ENCODE measurements around the gene CLEC6A.
"Not testable (repeated sequence)": the region's sequence is repeated elsewhere in the genome, so short reads cannot be mapped to it uniquely, and the experiment has no call there.

The CLEC6A gene

DNA sequence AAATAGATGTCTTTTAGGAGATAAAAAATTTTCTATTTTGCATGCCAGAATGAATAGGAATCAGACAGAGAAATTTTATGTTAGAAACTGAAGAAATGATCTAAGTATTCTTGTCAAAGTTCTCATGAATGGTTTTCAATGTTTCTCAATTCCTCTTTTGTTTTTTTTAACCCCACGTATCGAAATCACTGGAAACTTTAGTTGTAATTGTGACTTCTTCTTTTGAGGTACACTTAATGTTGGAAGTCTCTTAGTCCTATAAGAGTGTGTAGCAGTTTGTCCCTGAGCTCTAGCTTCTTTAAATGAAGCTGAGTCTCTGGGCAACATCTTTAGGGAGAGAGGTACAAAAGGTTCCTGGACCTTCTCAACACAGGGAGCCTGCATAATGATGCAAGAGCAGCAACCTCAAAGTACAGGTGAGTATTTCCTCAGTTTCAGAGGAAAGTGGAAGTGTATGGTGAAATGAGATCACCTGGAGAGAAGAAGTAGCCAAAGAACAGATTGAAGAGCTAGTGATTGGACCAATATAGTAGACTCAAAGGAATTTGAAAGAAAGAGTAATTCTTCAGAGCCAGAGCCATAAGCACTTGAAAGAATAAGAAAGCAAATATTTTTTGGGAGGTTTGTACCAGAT, at the start of gene CLEC6A:
Gene CLEC6A (plus strand): TSS at position 236 of the 634 bp plus-strand sequence. CDS start 150 bp downstream, at position 386.
- DNase-seq (ENCODE audit: low spot score) = no peak

DNA sequence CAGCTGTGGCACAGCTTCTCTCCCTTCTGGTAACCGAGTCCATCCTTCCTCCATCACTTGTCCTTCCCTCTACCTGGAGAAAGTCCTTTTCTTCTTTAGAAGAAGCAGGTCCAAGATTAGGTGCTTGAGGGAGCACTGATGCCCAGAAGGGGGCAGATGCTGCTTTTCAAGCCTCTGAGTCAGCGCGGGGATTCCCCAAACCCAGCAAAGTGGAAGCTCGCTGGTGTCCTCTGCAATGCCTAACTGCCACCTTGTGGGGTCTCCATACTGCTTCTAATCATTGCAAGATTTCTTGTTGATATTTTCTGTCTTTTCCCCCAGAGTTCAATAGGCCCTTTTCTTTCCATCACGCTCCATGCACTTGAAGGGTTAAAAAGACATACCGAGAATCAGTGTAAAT, 36.2 kb upstream of the CLEC6A start:
- not testable (repeated sequence) for DNase-seq (ENCODE audit: low spot score)

DNA sequence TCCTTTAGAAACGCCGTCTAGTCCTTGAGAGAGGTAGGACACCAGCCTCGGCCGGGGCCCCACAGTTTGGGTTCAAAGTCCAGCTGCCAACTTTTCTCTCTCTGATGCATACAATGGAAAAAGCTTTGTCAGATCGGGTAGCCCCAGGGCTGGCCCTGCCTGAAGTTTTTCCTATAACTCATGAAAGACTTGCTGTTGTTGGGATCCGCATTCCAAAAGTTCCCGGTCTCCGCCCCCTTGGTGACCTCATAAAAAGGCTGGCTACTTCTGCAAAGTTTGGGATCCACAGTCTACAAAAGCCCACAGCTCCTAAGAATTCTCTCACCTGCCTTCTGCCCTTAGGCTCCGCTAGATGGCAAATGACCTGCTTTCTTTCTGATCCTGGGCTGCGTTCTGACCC, 35.3 kb upstream of the CLEC6A start:
- no peak for DNase-seq (ENCODE audit: low spot score)

DNA sequence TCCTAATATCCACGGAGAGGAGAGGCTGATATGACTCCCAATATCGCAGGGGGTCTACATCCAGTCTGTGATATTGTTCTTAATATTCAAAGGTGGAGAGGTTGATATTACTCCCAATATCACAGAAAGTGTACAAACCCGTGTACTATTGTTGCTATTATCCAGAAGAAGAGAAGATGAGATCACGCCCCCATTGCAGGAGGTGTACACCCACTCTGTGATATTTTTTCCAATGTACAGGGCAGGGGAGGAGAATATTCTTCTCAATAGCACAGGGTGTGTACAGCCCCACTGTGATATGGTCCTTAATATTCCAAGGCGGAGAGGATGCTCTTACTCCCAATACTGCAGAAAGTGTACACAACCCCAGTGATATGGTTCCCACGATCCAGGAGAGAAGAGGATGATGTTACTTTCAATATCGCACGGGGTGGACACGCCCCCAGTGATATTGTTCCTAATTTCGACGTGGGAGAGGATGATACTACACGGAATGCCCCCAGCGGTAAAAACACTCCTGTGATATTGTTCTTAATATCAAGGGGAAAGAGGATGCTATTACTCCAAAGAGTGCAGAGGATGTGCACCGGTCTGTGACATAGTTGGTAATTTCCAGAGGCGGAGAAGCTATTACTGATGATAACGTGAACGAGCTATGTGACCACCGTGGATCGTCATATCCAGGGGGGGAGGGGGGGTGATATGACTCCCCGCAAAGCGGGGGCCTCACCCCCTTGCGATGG, 11.1 kb upstream of the CLEC6A start:
- not testable (repeated sequence) for DNase-seq (ENCODE audit: low spot score)

DNA sequence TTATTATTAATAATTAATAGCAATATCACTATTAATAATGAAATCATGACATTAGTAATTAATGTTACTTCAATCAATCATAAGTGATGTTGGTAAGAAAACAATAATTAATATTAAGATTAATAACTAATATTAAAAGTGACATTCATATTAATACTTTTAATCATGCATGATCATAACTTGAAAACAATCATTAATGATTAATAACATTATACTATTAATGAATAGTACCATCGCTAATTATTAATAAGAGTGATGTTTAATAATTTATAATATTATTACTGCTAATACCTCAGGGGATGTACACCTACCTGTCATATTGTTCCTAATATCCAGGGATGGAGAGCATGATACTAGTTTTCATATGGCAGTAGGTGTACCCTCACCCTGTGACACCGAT, 10.0 kb upstream of the CLEC6A start:
- no peak for DNase-seq (ENCODE audit: low spot score)

DNA sequence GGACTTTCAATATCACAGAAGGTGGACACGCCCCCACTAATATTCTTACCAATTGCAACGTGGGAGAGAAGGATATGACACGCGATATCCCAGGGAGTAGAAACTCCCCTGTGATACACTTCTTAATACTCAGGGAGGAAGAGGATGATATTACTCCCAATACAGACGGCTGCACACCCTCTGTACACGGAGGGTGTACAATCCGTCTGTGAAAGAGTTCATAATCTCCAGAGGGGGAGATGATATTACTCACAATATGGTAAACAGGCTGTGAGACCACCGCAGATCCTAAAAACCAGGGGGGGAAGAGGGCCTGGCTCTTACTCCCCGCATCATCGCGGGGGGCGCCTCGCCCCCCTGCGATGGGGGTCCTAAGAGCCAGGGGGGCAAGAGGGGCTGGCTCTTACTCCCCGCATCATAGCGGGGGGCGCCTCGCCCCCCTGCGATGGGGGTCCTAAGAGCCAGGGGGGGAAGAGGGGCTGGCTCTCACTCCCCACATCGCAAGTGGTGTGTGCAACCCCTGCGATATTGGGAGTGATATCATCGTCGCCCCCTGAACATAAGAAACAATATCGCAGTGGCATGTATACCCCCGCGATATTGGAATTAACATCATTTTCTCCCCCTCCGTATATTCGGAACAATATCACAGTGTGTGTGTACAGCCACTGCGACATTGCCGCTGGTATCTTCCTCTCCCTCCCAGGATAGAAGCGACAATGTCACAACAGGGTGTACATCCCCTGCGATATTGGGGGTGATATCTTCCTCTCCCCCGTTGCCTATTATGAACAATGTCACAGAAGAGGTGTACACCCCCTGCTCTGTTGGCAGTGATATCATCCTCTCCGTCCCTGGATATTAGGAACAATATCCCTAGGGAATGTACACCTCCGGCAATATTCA, 8.9 kb upstream of the CLEC6A start:
- DNase-seq (ENCODE audit: low spot score) = no peak

DNA sequence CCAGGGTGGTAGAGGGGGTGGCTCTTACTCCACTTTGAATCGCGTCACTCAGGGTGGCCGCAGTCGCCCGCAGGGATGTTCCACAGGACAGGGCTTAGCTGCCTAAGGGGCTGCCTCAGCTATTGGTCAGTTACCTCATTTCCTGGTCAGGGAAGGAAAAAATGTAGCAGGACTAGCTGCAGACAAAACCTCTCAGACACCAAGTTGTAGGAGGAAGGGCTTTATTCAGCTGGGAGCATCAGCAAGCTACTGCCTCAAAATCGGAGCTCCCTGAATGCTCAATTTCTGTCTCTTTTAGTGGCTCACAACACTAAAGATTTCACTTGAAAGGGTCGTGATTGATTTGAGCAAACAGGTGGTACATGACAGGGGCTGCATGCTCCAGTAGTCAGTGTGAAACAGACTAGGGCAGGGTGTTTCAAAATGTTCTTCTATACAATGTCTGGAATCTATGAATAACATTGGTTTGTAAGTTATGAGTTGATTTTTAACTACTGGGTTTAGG, 6.4 kb upstream of the CLEC6A start:
- DNase-seq (ENCODE audit: low spot score) = no peak

DNA sequence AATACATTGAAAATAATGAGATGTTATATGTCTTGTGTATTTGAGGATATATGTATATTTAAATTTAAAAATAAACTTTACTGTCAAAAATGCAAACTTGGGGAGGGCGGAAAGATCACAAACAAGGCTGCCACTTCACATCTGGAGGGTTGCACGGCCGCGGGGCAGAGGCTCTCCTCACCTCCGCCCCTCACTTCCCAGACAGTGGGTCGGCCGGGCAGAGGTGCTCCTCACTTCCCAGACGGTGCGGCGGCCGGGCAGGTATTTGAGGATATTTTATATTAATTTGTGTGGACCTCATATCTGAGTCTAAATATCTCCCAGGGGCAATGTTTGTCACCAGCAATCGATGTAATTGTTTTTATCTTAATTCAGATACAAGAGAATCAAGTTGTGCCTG, 3.7 kb upstream of the CLEC6A start:
- no peak for DNase-seq (ENCODE audit: low spot score)

DNA sequence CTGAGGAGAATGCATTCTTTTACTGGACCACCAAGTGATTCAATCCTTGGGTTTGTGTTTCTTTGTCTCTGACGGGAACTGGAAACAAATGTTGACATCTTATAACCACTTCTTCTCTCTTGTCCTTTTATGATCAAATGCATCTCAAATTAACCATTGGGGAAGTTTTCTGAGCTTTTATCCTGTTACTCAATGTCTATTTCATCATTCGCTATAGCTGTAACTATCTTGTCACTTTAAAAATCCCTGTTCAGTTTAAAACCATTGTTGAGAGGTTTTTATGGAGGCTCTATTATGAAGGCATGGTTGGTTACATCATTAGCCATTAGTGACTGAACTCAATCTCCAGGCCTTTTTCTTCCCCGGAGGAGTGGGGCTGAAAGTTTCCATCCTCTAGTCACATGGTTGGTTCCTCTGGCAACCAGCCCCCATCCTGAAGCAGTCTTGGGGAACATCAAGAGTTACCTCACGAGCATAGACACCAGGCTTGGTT, 2.7 kb upstream of the CLEC6A start:
- no peak for DNase-seq (ENCODE audit: low spot score)

DNA sequence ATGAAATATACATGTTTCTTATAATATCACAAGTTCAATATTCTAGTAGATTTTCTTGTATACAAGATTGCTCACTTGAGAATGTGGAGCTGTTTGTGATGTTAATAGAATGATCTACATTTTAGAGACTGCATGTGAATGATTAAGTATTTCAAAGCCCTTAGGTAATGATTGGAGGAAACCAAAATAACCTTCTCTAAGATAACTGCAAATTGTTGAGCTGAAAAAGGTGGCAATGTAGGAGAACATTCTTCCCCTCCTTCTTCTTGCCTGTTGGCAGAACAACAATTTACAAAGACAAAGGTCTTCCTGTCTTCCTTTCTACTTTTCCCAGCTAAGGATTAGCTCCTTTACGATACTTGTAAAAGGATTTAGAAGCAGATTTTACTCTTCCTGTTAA, 2.0 kb upstream of the CLEC6A start:
- DNase-seq (ENCODE audit: low spot score) = no peak

DNA sequence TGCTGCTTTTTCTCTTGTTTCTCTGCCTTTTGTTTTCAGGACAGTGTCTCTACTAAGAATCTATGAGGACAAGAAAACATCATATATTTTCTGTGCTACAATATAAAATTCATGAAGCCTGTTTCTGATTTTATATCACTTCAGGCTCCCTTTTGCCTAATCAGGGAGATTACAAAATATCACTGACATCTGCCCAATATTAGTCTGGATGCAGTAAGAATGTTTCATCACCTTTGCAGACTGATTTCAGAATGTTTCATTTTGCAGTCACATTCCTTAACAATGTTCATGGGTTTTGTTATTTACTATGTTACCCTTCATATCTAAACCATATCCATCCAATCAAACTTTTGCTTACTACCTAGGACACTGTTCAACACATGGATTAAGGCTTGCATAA, 491 bp upstream of the CLEC6A start:
- DNase-seq (ENCODE audit: low spot score) = no peak

DNA sequence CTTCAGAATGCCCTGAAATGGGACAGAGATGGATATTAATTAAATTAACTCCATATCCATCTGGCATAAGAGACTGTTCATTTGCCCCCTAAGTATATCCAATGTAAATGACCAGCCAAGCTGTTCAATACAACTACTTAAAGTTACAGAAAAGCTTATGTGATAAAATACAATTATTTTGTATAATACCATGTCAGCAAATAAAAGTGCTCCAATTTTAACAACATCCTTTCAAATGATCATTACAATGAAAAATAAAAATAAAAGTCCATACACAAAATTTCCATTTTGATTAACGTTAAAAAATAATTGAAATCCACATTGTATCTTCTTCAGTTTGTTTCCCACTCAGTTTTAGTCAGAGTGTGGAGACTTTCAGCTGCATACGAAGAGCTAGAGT, 5.7 kb downstream of the CLEC6A start:
- DNase-seq (ENCODE audit: low spot score) = no peak

DNA sequence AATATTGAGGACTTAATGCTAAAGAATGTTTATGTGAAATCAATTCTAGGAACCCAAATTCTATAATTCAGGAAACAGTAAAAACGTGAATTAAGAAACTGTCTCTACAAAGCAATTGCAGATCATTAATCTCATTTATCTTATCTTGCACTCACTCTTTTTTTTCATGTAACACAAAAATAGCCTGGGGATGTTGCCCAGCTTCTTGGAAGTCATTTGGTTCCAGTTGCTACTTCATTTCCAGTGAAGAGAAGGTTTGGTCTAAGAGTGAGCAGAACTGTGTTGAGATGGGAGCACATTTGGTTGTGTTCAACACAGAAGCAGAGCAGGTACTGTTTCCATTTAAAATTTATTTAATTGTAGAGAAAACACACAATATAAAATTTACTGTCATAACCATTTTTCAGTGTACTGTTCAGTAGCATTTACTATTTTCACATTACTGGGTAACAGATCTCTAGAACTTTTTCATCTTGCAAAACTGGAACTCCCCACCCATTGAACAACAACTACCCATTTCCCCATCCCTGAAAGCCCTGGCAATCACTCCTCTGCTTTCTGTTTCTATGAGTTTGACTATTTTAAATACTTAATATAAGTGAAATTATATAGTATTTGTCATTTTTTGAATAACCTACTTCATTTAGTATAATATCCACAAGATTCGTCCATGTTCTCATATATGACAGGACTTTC, 9.7 kb downstream of the CLEC6A start:
- DNase-seq (ENCODE audit: low spot score) = no peak

DNA sequence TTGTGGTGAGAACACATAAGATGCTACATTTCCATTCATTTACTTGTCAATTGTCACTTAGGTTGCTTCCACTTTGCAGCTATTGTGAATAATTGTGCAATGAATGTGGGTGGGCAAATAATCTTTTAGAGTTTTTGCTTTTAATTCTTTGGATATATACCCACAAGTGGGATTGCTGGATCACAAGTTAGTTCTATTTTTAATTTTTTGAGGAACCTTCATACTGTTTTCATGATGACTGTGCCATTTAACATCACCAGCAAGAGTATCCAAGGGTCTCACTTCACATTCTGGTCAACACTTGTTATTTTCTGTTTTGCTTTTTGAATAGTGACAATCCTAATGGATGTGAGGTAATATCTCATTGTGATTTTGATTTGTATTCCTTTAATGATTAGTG, 10.5 kb downstream of the CLEC6A start:
- DNase-seq (ENCODE audit: low spot score) = no peak

DNA sequence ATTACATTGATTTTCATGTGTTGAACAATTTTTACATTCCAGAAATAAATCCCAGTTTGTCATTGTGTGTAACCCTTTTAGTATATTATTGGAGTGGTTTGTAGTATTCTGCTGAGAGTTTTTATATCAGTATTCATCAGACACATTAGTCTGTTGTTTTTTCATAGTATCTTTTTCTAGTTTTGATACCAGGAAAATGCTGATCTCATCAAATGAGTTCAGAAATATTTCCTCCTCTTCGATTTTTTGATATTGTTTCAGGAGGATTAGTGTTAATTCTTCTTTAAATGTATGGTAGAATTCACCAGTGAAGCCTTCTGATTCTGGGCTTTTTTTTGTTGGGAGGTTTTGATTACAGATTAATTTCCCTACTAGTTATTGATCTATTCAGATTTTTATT, 15.3 kb downstream of the CLEC6A start:
- no peak for DNase-seq (ENCODE audit: low spot score)

DNA sequence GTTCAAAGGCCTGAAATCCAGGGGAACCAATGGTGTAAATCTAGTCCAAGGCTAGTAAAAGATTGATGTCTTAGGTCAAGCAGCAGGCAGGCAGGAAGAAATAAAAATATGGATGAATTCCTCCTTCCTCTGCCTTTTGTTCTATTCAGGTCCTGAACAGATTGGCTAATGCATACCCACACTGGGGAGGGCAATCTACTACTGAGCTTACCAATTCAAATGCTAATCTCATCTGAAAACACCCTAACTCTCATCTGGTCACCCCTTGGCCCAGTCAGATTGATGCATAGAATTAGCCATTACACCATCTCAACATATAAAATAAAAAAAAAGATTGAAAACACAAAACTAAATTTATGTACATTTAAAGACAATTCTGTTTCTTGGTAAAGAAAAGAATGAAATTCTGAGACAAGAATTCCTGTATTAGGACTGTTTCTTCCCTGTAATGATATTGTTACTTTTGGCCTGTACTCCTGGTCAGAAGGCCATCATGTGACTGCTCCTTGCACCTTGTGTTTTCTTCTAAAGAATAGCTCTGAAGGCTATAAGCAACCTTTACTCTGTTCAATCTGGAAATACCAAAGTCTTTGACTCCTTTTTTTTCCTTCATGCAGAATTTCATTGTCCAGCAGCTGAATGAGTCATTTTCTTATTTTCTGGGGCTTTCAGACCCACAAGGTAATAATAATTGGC, 19.9 kb downstream of the CLEC6A start:
- DNase-seq (ENCODE audit: low spot score) = no peak

DNA sequence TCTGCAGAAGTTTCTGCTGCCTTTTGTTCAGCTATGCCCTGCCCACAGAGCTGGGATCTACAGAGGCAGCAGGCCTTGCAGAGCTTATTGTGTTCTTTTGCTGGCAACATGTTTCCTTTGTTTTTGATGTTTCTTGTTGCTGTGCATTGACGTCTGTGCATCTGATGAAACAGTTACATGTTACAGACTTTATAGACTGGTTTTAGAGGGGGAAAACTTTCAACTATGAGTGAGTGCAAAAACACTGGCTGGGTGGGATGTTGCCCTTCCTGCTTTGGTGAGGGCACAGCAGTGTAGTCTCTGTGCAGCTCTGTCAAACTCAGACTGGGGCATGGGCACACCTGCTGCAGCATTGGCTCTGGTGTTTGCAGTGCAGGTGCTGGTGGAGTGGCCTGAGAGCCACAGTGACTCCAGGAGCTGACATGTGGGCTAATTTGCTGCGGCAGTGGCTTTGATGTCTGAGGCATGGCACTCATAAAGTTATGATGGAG, 26.9 kb downstream of the CLEC6A start:
- DNase-seq (ENCODE audit: low spot score) = no peak

DNA sequence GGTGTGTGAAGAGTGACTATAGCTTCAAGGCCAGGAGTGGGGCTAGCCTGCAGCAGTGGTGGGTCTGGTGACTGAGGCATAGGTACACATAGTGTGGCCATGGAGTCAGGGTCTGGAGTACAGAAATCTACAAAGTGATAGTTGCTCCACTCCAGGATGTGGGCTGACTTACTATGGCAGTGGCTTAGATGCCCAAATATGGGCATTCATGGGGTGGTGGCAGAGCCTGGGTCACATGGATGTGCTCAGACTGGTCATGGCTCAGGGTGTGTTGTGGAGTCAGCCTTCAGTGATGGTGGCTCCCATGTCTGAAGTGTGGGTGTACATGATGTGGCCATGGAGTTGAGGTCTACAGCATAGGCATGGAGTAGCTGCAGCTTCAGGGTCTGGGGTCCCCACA, 27.3 kb downstream of the CLEC6A start:
- no peak for DNase-seq (ENCODE audit: low spot score)

DNA sequence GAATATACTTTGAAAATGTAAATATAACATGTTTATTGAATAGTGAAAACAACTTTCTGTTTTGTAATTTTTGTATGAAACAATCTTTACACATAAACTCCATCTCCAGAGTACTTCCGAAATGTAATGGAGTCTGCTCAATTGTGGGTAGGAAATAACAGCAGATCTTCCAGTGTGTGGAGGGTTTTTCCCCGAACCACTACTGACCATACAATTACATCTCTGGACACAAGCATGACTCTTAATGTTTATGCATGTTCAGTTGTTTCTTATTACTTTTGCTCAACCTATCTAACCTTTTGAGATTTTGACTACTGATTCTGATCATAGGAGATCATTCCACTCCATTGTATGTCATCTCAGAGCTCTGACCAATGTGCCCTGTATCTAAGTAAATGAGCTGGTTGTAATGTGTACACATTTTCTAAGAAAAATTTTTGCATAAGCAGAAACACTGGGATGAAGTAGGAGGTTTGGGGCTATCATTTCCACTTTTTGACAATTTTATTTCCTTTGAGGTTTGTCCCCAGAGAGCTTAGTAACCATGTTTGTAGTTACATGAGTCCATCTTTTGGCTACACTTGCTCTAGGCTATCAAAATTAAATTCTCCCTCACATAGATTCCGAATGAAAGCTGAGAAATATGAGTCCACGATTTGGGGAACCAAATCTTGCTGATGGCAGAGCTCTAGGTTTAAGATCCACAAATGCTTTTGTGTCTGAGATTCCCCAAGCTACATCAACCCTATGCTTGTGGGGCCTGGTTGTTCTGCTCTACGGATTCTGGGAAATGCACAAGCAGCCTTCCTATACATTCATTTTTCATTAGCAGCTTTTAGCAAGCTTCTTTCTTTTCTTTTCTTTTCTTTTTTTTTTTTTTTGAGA, 36.1 kb downstream of the CLEC6A start:
- DNase-seq (ENCODE audit: low spot score) = no peak

DNA sequence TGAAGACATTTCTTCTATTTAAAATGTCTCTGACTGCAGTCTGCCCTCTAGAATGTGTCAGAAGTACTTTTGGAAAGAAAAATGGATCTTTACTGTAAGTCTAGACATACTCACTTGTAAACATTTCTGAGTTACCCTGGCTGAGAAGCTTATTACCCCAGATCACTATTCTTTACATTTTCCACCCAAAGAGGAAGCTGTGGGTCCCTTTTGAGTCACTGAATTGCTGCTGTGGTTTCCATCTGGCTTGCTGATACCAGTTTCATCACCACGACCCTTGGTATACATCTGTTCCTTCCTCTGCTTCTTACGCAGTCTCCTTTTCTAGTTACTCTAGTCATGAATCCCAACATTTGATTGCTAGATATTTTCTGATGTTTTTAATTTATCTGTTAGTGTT, 37.3 kb downstream of the CLEC6A start:
- DNase-seq (ENCODE audit: low spot score) = peak; percentile 31
